ENCODE data around the gene FASTKD3.

DNA sequence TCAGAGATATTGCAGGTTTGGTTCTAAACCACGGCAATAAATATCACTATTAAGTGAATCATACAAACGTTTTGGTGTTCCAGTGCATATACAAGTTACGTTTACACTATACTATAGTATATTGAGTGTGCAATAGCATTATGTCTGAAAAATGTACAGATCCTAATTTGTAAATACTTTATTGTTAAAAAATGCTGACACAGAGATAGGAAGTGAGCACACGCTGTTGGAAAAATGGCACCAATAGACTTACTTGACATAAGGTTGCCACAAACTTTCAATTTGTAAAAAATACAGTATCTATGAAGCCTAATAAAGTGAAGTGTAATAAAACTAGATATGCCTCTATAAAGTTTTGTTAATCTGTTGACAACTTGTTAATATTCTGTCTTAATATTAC lies 33.8 kb downstream of the FASTKD3 start:
- TF ChIP-seq POLR2AphosphoS5 (IDR thresholded peaks at IDR 0.05; ENCODE audit: low read depth, low read length) (no peak), SIN3A (IDR thresholded peaks at IDR 0.05; ENCODE audit: borderline replicate concordance, insufficient read depth, low read length) (no peak), TAF1 (IDR thresholded peaks at IDR 0.05; ENCODE audit: borderline replicate concordance, insufficient read depth, low read length) (no peak), REST (IDR thresholded peaks at IDR 0.05; ENCODE audit: insufficient read depth in 1 of 2, low read depth in 2 of 2, low read length in 2 of 2) (no peak), FOXP2 (optimal IDR thresholded peaks at IDR 0.05; ENCODE audit: borderline replicate concordance, extremely low read depth, extremely low read length, insufficient read depth) (no peak)
